GM19463 (cell line): ENCODE measurements around the gene IPO11.
"Not testable (repeated sequence)": the region's sequence is repeated elsewhere in the genome, so short reads cannot be mapped to it uniquely, and the experiment has no call there.

Source experiments
- ATAC-seq: cut with Tn5 transposase; IDR thresholded peaks from one replicate; pipeline ENCODE4 v1.9.1; 2021; ENCODE audit warnings: mild to moderate bottlenecking, moderate library complexity; ENCODE audit not compliant: unreplicated experiment

Gene IPO11

DNA sequence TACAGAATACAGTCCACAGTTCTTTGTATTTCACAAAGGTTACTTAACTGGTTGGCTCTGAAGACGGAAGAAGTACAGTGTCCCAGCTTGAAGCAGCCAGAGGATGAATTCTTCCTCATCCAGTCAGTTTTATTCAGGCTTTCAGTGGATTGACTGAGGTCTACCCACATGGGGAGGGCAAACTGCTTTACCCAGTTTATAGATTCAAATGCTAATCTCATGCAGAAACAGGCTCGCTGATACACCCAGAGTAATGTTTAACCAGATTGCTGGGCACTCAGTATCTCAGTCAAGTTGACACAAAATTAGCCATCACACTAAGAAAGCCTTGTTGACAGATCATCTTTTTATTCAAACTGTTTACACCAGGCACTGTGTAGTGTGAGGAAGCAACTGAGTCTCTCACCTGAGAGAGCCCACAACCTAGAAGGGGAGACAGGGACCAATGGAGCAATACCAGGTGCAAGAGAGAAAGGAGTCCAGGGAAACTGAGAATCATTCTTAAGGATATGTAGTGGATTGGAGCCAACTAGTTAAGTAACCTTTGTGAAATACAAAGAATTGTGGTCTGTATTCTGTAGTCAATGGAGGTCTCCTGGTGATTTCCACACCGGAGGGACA is 181.9 kb downstream of the IPO11 start:
- ATAC-seq = no peak

DNA sequence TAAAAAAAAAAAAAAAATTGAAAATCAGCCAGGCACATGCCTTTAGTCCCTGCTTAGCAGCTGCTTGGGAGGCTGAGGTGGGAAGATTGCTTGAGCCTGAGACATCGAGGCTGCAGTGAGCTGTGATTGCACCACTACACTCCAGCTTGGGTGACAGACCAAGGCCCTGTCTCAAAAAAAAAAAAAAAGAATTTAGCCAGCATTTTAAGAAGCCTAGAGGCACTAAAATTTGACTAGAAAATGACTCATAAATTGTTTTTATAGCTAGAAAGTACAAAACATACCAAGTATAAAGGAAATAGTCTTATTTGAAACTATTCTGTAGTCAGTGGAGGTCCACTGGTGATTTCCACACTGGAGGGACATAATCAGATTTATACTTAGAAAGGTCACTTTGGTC is 183.5 kb downstream of the IPO11 start:
- no peak for ATAC-seq

DNA sequence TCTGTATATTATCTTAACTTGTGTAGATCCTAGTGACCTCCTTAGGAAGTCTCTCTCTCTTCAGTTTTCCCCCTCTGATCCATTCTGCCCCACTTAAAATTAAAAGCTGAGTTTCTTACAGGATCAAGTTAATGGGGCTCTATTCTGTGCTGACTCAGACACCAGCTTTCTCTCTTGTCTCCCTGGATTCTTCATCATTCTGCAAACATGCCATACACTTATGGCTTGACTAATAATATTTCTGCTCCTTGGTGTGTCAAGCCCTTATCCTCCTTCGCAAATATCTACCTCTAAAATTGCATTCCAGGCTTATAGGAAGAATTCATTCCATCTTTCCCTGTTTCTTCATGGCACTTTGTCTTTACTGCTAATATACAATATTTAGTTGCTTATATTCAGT is 184.1 kb downstream of the IPO11 start:
- ATAC-seq = no peak

DNA sequence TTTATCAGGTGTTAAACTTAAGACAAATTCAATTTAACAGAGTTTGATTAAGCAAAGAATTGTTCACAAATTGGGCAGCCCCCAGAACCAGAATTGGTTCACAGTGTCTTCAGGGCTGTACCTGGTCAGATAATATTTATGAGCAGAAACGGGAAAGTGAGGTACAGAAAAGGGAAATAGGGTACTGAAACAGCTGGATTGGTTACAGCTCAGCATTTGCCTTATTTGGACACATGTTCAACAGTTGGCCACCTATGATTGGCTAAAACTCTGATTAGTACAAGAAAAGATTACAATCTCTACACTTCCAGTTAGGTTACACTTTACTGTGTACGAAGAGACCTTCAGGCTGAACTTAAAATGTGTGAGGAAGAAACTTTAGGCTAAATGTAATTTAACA is 184.8 kb downstream of the IPO11 start:
- ATAC-seq = no peak

DNA sequence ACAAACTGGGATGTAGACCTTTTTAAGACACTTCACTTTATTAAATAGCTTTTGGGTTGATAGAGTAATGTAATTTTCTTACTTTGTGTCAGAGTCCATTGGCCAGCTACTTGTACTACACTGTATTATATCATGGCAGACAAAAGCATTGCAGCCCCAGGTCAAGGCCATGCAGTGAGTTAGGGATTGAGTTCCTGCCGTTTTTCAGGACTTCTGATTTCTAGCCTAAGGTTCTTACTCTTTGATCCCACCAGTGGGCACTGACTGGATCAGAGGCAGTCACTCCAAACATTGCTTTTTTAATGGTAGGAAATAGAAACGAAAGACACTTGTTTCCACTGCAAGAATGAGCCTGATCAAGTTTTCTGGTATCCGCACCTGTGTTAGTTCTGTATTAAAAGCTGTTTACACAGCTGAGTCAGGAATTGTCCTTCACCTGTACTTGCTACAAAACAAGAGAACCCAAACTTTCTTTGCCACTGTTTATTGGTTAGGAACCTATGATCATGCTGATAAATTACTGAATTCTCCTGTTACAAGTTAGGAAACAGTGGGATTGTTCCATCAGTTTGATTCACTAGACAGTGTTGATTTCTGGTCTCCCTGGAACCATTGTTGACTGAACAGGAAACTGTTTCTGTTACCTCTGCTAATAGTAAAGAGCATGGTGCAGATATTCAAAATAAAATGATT is 188.1 kb downstream of the IPO11 start:
- no peak for ATAC-seq

DNA sequence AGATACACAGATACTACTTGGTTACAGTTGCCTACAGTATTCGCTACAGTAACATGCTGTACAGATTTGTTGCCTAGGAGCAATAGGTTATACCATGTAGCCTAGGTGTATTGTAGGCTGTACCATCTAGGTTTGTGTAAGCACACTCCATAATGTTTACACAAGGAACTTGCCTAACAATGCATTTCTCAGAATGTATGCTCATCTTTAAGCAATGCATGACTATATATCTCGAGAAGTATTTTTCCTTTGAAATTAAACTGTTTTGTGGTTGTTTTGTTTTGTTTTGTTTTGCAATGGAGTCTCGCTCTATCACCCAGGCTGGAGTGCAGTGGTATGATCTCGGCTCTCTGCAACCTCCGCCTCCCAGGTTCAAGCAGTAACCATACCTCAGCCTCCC is 191.4 kb downstream of the IPO11 start:
- no peak for ATAC-seq

DNA sequence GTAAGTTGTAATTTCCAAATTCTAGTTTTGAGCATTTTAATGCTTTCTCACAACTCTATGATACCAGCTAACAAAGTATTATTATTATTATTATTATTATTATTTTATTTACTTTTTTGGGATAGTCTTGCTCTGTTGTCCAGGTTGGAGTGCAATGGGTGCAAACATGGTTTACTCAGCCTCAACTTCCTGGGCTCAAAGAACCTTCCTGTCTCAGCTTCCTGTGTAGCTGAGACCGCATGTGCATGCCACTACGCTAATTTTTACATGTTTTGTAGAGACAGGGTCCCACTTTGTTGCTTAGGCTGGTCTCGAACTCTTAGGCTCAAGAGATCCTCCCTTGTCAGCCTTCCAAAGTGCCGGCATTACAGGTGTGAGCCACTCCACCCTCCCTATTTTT is 193.1 kb downstream of the IPO11 start:
- ATAC-seq = no peak

DNA sequence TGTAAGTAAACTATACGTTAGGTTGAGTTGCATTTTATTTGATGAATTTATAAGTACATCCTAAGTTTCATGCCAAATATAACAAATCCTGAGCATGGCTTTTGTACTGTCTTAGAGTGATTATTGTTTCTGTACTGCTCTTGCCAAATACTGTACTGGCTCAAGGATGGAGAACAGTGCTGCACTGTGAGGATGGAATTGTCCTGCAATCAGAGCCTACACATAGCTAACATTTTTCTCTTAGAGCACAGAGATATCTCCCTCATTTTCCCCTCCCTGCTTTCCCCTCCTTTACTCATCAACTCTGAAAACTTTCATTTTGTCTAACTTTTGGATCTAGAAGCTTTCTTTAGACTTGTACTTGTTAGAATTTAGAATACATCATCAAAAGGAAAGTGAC is 194.3 kb downstream of the IPO11 start:
- ATAC-seq = no peak

DNA sequence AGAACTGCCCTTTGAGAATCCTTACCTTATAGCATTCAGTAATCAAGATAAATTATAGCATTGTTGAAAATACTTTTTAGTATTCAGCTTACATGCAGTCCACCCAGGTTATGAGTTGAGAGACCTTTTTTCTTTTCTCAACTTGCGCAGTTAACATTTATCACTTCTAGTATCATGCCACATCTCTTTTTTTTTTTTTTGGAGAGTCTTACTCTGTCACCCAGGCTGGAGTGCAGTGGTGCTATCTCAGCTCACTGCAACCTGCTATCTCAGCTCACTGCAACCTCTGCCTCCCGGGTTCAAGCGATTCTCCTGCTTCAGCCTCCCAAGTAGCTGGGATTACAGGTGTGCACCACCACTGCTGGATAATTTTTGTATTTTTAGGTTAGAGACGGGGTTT is 195.1 kb downstream of the IPO11 start:
- ATAC-seq = no peak

DNA sequence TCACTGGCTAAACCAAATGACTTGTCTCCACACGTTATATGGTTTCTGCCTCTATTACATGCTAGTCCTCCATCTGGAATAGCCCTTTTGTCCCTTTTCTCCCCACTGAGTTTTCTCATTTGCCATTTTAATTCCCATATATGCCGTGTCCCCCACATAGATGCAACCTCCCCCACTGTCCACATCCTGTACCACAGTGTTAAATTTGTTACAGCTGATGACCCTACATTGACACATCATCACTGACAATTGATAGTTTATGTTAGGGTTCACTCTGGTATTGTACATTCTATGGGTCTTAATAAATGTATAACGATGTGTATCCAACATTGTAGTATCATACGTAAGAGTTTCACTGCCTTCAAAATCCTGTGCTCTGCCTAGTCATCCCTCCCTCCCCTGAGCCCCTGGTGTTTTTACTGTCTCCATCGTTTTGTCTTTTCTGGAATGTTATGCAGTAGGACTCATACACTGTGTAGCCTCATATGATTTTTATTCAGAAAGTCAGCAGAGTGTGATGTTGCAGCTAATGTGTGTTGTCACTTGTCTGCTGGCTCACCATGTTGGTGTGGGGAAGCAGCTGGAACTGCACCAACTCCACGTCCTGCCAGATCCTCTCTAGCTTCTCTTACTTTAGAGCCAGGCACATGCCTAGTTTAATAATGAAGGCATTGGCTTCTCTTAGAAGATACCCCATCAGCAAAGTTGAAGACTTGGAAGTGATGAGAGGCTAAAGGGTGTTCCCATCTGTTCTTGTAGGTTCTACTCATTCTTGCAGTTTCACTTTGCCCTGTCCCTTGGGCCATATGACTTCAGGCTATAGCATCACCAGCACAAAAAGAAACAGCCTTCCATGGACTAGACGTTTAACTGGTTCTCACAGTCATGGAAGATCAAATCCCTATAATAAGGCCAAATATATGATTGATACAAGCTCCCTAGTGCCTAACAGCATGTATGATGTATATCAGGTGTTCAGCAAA is 196.3 kb downstream of the IPO11 start:
- ATAC-seq = no peak

DNA sequence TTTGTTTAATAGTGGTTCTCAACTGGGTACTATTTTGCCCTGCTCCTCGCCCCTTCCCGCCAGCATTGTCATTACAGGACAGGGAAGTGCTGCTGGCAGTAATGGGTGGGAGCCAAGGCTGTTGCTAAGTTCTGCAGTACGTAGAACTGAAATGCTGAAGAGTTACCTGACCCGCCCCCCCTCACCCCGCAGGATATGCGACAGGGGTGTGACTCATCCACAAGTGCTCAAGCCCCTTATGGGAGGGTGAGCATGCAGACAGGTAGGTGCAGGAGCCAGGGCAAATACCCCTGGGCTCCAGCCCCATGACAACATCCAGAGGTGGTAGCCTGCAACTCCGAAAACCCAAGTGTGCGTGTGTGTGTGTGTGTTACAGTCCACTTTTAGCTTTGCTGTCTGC is 201.8 kb downstream of the IPO11 start:
- ATAC-seq = no peak

DNA sequence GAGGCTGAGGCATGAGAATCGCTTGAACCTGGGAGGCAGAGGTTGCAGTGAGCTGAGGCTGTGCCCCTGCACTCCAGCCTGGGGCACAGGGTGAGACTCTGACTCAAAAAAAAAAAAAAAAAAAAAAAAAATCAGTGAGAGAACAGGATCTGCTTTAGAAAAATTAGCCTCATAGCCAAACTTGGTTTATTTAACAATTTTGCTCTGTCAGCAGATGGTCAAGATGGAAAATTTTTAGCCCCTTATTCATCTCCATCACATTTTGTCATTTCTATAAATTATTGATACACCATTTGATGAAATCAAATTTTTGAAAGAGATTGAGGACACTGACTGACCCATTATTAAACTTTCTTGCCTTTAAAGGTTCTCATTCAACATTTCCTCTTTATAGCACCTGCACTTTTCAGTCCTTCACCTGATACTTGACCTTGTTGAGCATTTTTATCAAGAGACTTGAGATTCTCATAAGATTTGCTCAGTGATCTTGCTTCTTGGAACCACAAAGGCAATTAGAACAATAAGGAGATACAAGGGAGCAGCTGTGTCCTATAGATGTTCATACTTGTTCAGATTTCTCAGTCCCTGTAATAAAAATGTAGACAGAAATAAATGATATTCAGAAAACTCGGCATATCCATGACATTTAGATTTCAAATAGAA is 204.2 kb downstream of the IPO11 start:
- no peak for ATAC-seq

DNA sequence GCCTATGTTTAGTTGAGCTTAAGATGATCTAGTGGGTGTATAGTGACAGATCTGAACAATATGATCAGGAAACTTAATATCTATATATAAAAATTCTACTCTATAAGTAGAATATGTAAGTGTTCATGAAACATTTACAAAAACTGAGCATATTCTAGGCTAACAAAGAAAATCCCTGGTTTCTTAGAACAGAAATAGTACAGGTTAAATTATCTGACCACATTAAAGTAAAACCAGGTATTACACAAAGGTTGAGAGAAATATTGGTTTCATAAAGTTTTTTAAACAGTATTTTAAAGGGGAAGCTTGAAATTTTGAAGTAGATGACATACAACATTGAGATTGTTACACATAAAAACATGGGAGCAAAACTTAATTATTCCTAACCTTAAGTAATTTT is 205.4 kb downstream of the IPO11 start:
- ATAC-seq = no peak

DNA sequence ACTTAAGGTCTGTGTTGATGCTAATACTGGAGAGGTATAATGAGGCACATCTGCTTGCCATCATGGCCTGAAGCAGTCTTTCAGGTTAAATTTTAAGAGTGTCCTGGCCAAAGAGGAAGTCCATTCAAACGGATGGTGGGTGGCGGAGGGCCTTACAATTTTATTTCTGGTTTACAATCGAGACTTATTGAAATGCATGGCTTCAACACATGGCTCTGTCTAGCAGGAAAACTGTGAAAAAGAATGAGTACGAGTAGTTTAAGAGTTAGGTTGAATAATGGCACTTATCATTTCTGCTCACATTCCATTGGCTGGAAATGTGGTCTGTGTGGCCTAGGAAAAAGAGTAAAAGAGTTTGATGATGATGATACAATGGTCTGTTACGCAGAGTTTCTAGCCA is 208.2 kb downstream of the IPO11 start:
- ATAC-seq = no peak

DNA sequence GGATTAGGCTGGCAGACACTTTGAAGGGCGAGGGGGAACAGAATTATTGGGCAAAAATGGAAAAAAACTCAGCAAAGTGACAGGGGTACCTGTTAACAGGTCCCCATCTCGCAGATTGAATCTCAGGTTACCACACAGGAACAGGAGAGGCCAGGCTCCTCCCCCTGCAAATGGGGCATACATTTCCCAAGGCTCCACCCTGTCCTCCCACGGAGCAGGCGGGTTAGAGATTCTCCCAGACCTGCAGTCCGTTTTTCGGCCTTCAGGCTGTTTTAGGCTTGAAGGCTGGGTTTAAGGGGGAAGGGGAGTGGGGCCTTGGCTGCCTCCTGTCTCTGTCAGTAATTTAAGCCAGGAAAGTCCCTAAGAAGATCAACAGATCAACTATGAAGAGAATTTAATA is 208.7 kb downstream of the IPO11 start:
- ATAC-seq = no peak

DNA sequence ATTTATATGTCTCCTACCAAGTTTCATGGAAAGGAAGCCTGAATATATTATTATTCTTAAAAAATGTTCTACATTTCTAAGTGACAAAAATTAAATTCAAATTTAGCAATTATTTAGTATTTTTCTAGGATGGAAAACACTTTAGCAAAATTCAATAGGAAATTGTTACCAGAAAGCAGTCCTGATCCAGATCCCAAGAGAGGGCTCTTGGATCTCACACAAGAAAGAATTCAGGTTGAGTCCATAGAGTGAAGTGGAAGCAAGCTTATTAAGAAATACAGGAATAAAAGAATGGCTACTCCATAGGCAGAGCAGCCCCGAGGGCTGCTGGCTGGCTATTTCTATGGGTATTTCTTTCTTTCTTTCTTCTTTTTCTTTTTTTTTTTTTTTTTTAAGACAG is 210.7 kb downstream of the IPO11 start:
- ATAC-seq = no peak

DNA sequence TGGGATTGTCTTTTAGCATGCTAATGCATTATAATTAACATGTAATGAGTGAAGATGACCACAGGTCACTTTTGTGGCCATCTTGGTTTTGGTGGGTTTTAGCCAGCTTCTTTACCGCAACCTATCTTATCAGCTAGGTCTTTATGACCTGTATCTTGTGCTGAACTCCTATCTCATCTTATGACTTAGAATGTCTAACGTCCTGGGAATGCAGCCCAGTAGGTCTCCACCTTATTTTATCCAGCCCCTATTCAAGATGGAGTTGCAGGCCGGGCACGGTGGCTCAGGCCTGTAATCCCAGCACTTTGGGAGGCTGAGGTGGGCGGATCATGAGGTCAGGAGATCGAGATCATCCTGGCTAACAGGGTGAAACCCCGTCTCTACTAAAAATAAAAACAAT is 211.9 kb downstream of the IPO11 start:
- ATAC-seq = not testable (repeated sequence)

DNA sequence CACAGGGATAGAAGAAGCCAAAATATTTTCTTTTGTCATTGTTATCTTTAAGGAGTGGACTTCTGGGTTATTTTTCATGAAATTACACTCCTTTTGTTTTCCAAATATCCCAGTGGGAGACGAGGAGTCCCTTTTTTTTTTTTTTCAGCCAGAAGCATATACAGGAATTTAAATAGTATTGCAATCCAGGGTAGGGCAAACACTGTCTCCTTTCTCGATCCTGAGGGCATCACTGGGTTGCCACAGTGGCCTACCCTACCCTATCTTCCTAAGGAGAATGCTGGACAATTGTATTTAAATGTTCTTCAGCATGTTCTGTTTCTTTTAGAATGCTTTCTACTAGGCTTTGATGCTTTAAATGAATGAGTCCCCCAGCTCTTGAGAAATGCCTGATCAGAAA is 214.0 kb downstream of the IPO11 start:
- ATAC-seq = no peak

DNA sequence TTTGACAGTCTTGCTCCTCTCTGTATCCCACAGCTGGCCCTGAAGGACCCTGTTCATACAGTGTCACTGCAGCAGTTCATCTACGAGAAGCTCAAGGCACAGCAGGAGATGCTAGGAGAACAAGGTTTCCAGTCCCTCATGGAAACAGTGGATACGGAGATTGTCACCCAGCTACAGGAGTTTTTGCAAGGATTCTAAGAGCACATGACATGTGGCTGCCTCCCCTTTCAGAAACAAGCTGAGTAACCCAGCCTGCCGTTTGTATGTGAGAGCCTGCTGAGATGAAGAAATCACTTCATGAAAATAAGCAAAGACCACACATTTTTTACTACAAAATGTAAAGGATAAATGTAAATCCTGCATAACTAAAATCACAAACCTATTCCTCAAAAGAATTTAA is 214.6 kb downstream of the IPO11 start:
- ATAC-seq = no peak

DNA sequence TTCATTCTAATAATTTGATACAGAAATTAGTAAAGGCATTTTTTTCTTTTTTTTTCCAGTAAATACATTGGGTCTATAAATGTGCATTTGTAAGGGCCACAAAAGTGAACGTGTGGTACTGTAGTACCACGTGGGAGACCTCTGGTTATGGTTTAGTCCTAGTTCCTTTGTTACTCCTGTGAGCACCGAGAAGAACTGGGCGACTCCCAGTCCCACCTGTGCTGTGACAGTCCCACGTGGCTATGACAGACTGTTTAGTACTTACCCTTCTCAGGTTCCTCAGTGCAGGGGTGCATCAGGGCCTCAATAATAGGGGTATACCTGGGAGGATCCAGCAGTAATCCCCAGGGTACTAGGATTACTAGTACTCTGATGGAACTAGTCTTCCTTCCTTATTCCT is 215.3 kb downstream of the IPO11 start:
- ATAC-seq = no peak

DNA sequence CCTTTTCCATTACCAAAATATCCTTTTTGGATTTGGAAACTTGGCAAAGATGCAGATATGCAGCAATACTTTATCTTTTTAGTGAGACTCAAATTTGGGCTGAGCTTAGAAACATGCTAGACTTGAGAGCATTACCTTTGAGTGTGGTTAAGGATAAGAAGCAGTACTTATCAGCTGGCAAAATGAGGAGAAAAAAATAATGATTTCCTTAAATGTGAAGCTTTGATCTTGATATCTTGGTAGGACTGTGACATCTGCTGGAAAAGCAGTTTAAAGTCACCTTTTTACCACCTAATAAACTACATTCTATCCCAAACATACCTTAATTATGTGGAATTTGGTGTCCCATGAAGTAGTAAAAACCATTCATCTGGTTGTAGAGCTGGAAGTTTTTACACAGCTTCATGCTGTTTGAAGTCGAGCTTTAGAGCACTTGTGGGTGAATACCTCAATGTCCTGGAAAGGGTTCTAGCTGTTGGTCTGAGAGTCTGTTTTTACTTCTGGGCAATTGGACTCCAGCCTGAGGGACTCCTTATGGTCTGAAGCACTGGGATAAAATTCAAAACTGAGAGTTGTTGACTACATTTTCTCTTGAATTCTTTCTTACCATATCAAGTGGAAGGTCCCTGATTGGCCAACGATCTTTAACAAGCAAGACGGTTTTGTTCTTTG is 219.5 kb downstream of the IPO11 start:
- ATAC-seq = no peak
